ENCODE results near the gene KLK15.
"Not testable (repeated sequence)": the region's sequence is repeated elsewhere in the genome, so short reads cannot be mapped to it uniquely, and the experiment has no call there.

Gene KLK15

DNA sequence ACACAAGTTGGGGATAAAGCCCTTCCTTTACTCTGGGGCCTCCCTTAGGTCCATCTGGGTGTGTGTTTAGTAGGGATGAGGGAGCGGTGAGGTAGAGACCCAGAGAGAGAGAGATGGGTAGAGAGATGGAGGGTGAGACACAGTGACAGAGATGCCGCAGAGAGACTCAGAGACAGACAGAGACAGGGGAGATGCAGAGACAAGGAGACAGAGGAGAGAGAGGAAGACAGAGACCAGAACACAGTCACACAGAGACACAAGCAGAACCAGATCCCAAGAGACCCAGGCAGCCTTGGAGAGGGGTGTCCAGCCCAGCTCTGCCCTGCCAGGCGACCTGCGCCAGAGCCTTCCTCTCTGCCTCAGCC, 12.1 kb downstream of the KLK15 start:
- no peak for DNase-seq (ENCODE audit: low read depth in 2 of 2)

DNA sequence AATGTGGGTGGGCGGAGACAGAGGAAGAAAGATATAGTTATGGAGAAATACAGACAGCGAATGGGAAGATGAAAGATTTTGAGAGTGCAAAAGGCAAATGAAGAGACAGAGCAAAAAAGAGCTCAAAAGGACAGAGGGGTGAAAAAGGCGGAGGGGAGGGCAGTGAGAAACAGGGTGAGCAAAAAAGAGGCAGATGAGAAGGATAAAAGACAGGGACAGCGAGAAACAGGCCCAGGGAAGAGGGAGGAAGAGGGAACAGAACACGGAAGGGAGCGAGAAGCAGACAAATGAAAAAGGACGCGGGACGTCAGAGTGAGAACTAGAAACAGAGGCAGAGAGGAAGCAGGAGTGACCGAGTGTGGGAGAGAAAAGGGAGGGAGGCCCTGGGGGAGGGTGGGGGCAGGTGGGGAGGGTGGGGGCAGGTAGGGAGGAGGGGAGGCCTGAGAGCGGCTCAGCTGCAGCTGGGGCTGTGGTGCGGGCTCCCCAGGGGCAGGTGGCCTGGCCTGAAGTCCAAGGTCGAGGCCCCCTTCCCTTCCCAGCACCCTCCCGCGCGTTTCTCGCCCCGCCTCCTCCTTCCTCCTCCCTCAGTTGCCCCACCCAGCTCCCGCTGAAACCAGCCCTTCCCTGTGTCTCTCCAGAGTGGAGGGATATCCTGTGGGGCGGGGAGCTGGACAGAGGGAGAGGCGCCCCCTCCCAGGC, 12.7 kb downstream of the KLK15 start:
- no peak for DNase-seq (ENCODE audit: low read depth in 2 of 2)

DNA sequence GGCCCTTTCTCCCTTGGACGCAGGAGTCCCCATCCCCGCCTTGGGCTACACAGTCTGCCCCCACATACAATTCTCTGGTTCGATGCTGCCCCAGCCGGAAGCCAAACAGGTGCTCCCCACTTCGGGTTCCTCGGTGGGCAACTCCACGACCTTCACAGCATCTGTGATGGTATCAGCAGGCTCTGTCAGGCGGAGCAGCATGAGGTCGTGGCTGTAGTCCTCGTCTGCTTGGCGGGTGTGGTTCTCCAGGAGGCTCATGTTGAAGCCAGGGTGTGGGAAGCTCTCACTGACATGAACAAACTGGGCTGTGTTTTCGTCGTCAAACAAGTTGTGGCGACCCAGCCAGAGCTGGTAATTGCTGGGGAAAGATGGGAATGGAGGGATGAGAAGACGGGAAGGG, 13.3 kb downstream of the KLK15 start:
- no peak for DNase-seq (ENCODE audit: low read depth in 2 of 2)

DNA sequence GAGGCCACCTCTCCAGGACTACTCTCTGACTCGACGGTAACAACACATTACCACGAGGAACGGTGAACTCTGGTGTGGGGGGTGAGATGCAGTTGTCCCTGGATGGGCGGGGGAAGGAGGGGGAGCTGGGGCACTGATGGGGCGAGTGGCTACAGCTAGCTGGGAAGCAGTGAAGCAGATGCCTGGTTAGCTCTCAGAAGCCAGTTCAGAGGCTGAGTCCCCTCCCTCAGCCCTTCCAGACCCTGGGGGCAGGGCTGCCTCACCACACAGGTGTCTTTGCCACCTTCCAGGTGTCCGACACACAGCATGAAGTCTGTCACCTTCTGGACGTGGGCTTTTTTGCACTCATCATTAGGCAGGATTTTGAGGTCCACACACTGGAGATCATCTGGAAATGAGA, 13.7 kb downstream of the KLK15 start:
- DNase-seq (ENCODE audit: low read depth in 2 of 2): no peak

DNA sequence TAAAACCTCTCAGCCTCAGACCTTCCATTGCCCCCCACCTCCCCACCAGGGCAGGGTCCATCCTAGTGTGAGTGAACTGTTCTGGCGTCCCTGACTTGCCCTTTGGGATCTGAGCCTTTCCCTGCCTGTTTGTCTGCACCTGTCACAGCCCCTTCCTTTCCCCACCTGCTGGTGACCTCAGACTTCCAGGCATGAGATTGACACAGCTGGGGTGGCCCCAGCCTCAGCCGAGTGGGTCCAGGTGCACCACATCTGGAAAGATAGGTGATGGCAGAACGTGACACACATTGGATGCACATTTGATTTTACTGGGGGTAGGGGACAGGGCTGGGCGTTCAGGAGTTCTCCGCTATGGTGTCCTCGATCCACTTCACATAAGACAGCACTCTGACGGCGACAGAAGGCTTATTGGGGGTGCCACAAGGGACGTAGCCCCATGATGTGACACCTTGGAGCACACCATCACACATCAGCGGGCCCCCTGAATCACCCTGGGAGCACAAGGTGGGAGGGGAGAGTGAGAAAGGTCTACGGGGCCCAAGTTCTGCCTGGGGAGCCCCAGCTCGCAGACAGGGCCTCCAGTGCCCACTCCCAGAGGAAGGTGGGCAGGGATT, 14.4 kb downstream of the KLK15 start:
- DNase-seq (ENCODE audit: low read depth in 2 of 2): no peak

DNA sequence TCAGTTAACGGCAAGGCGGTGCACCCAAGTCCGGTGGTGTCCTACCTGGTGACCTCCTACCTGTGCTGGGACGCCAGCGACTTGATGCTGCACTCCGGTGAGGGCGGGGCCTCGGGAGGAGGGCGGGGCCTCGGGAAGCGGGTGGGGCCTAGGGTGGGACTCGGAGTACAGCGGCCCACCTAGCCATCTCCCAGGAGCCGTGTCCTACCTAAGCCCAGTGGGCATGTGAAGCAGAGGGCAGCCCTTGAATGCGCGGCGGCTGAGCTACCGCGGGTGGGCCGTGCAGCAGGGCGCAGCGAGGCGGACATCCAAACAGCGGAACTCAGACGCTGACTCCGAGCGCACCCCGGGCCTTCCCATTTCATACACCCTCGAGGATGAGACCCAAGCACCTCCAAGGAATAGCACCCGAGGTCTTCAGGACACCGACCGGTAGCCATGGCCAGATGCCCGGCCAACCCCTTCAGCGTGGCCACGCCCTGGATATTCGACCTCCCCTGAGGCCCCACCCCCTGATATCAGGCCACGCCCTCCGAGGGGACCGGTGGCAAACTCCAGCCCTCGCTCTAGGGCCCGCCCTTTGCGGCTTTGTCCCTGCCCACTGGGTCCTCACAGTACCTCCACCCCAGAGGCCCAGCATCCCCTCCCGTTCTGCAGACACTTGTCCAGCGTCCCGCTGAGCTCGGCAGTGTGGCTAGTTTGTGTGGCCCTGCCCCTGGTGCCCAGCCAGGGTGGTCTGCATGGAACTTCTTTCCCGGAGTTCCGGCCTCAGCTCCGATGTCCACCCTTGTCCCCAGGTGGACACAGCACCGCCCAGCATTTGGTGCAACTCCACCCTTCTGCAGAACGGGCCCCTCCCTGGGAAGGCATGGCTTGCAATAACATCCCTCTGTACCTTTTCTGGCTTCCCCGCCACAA, 15.2 kb downstream of the KLK15 start:
- peak in 1 of 2 donors; percentile 66 for DNase-seq (ENCODE audit: low read depth in 2 of 2)

DNA sequence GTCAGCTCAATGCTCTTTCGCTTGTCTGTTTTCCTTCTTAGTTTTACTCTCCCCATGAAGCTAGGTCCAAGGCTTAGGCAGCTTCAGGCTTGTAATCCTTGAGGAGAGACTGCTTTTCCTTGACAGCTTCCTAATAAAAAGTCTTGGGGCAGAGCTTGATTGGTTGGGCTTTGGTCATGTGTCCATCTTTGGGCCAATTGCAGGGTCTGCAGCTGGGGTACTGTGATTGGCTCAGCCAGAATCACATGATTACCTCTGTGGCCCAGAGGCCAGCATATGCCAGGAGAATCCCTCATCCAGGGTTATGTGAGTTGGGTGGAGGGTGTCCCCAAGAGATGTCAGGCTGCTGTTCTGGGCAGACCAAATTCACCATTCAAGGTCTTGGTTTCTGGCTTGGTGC, 17.9 kb downstream of the KLK15 start:
- DNase-seq (ENCODE audit: low read depth in 2 of 2): no peak

DNA sequence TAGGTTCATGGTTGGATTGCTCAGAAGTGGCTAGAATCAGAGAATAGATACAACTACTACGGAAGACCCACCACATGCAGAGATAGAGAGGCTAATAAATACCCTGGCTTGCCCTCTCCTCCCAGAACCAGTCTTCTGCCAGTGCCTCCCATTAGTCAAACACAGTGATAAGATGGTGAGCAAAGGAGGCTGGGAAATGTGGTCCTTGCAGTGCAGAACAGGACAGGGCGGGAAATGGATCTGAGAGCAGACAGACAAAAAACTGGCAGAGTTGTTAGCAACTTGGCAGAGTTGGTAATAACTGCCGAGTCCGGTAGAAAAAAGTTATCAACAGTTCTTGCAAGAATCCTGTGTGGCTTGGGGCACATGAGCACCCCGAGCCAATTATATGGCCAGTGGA, 18.5 kb downstream of the KLK15 start:
- DNase-seq (ENCODE audit: low read depth in 2 of 2): no peak

DNA sequence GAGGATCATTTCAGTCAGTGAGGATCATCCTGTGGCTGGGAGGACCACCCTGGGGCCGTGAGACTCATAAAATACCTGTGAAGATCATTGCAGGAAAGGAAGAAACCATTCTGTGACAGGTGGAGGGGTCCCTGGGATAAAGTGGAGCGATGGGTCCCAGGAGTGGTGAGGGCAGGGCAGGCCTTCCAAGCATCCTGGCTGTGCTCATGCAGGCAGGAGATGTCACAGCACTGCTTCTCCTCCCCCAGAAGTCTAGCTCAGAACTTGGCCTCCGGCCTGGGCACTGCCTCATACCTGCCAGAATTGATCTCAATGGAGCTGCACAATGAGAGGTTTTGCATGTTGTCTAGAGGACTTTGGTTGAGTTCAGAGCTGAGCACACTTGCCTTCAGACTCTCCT, 20.9 kb downstream of the KLK15 start:
- no peak for DNase-seq (ENCODE audit: low read depth in 2 of 2)

DNA sequence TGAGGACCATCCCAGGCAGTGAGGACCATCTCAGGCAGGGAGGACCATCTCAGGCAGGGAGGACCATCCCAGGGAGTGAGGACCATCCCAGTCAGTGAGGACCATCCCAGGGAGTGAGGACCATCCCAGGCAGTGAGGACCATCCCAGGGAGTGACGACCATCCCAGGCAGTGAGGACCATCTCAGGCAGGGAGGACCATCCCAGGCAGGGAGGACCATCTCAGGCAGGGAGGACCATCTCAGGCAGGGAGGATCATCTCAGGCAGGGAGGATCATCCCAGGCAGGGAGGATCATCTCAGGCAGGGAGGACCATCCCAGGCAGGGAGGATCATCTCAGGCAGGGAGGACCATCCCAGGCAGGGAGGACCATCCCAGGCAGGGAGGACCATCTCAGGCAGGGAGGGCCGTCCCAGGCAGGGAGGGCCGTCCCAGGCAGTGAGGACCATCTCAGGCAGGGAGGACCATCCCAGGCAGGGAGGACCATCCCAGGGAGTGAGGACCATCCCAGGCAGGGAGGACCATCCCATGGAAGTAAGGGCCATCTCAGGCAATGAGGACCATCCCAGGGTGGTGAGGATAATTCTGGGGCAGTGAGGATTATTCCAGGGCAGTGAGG, 21.6 kb downstream of the KLK15 start:
- DNase-seq (ENCODE audit: low read depth in 2 of 2): not testable (repeated sequence)

DNA sequence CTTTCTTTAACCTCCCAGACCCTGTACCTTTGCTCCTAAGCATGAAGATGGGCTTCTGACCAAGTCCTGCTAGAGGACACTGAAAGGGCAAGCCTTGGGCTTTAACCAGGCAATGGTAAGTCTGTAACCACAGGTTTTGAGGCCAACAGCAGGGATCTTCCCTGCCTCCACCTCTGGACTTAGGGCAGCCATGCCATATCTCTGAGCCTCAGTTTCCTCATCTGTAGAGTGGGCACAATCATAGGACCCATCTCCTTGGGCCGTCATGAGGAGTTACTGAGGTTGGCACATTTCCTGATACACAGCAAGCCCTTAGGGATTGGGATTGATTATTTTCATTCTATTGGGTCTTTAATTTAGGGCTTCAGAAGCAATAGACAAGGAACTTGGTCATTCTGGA, 24.5 kb downstream of the KLK15 start:
- DNase-seq (ENCODE audit: low read depth in 2 of 2): no peak

DNA sequence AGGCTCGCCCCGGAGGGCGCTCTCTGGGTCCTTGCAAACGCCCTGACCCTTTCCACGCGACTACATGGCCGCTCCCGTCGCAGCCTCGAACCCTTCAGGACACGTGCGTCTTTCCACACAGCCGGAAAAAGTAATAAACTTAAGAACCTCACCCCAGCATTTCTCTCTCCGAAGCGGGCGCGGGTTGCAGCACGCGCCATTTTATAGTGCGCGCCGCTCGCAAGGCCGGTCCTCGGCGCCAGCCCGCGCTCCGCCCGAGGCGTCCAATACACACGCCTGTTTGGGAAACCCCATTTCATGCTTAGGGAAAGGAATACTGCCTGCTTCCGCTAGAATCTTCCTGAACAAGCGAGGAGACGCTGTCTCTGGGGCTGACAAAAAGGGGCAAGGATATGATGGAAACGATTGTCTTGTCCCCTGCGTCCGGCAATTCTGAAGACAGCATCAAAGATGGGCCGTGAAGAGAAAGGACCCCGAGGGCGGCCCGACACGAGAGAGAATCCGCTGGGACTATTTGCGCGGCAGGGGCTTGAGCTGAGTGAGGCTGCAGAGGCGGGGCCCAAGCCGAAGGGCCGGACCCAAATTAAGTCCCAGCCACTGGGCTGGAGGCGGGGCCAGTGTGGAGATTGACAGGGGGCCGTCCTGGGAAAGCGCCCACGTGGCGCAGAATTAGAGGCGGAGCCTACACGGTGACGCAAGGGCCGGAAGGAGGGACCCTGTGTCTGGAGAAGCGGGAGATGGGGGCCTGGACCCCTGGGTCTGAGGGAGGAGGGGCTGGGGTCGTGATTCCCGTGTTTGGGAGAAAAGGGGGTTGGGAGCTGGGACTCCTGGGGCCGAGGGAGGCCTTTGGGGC, 28.7 kb downstream of the KLK15 start:
- peak; percentile 97 to 98 for DNase-seq (ENCODE audit: low read depth in 2 of 2)

DNA sequence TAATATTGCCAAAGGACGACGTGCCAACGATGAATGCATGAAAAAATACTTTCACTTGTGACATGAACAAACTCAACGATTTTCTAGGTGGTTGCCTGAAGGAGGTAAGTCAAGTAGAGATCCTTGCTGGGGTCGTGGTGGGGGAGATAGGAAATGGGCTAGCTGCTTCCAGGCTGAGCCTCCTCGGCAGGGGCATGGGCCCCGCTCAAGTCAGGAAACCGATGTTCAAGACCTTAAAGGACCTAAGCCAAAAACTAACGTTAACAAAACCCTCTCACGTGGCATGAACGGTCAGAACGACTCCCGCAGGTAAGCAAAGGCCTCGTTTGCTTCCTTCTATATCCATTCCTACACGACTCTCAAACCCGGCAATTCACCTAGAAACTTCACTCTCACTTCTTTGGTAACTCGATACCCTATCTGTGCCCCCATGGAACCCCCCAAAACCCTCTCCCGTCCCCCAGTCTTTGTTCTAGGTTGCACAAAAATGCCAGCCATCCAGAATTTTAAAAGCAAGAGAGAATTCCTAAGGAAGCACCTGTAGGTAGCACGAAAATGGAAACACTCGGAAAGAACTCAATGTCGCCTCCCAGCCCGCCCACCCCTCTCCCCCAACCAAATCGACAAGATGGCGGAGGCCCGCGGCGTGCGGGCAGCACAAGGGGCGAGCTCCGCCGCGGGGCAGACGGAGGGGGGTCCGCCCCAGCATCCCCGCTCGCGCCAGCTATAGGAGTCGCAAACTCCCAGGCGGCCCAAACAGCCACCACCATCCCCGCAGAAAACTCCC, 29.5 kb downstream of the KLK15 start:
- DNase-seq (ENCODE audit: low read depth in 2 of 2): no peak

DNA sequence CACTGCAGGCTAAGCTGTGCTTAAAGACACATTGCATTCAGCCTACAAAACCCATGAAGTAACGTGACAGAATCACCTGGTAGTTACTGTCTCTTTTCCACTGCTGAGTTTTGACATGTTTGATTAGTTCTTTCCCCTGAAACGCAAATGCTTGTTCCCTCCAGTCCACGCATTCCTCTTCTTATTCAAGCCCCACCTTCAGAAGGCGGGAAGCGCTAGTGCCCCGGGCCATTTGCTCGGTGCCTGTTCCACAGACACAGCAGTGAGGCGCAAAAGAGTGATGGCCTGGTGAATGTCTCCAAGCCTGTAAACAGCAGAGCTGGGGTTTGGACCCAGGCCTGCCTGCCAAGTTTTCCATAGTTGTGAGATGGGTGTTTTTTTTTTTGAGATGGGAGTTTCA, 32.3 kb downstream of the KLK15 start:
- no peak for DNase-seq (ENCODE audit: low read depth in 2 of 2)

DNA sequence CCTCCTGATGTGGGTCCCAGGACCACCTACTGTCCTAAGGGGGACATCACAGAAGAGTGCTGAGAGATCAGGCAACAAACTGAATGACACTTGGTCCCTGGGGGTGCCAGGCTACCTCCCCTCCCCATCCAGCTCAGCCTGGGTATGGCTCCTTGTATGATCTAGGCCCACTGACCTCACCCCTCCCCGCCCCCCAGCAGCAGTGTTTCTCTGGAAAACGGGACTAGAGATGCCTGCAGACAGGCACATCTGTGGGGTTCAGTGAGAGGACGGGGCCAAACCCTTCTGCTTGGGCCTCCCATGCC, 33.9 kb downstream of the KLK15 start:
- no peak for DNase-seq (ENCODE audit: low read depth in 2 of 2)

DNA sequence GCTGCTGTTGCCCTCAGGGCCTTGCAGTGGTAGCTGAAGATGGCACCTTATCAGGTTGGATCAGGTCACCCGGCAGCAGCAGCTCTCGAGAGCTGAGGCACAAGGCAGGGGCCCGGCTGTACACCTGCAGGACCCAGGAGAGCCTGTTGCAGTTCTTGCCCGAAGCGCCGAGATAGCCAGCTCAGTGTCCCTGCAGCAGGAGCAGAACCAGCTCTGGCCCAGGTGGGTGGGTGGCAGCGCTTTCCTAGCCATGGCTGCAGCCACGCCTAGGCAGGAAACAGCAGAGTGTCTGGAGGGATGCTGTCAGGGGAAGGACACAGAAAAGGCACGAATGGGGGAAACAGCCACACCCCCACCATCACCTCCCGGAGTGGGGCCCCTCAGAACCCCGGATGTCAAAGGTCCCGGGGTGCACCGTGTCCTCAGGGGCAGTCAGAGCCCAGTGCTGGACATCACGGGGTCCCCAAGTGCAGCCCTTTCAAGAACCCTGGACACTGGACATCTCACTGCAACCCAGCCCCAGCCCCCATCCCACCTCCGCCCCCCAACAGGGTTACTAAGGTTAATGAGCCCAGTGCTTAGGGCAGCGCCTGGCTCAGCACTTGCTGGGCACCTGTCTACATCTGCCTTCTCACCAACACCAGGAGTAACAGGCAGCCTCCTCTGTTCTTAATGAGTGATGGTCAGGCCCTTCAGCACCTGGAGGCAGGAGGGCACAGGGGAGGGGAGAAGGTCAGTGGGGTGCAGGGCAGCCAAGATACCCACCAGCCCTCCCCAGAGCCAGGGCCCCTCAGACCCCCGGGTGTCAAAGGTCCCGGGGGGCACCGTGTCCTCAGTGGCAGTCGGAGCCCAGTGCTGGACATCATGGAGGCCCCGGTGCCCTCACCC, 34.5 kb downstream of the KLK15 start:
- no peak for DNase-seq (ENCODE audit: low read depth in 2 of 2)

DNA sequence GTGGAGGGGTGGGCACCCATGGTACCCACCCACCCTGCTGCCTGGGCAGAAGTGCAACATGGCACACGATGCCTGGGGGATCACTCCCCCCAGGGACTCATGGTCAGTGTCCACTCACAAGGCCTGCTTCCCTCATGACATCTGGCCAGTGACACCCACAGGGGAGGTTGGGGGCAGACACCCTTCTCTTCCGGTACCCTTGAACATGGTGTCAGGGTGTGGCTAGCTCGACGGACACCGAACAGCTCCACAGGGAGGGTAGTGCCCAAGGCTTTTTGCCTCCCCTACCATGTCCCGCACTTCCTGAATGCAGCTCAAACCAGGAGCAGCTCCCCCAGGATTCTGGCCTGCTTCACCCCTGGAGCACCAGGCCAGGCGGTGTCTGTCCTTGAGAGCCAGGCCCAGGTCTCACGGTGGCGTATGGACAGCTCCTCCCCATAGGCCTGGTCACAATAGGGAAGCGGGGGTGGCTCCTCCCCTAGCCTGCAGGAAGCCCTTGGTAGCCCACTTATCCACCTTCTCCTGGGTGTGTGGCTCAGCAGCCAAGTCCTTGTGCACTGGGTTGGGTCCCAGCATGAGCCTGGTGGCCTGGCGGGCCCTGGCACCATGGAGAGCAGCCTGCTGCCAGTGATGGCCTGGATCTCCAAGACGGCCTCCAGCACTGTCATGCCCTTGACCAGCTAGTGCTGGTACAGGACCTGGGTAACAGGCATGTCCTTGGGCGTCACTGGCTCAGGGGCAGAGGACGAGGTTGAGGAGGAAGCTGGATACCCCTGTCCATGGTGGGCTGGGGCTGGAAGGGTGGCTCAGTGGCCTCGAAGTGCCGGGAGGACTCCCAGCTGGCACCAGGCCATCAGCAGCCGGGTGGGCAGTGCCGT, 35.4 kb downstream of the KLK15 start:
- no peak for DNase-seq (ENCODE audit: low read depth in 2 of 2)

DNA sequence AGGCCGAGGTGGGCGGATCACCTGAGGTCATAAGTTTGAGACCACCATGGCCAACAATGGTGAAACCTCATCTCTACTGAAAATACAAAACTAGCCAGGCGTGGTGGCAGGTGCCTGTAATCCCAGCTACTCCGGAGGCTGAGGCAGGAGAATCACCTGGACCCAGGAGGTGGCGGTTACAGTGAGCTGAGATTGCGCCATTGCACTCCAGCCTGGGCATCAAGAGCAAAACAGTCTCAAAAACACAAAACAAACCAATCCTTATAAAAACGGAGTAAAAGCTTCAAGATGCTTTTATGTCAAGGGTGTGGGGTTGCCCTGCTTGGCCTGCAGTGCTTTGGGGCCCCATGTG, 36.0 kb downstream of the KLK15 start:
- no peak for DNase-seq (ENCODE audit: low read depth in 2 of 2)
